ENCODE results near the gene TTC9.

- TF ChIP-seq CTCF (conservative IDR thresholded peaks at IDR 0.05 in 1 of 2, IDR thresholded peaks at IDR 0.05 in 1 of 2; ENCODE audit: low read depth in 1 of 2, low read length in 2 of 2) (no peak), EZH2 (IDR thresholded peaks at IDR 0.05; ENCODE audit: low read length, missing control alignments) (no peak)
Measured at GRCh38 chr14:70660967-70661893, 19.5 kb downstream of the TTC9 start.

Data from fibroblast of lung (primary cell).